K562 (cell line): Measurements from ENCODE around the gene GNAT1. TPM values are rescaled to one million over a fixed set of nuclear protein-coding genes. Genes with fewer than 3 reads are reported as not detected.

Experiments
- ATAC-seq: fragments of 200-7000 bp; cut with Tn5 transposase; 3 replicates; pipeline ENCODE4 v1.9.1; 2020; ENCODE audit warnings: moderate library complexity
- BruUV-seq: library from RNA; stranded (reverse); fragments of 400-500 nt; replicated peaks from 2 replicates; lab custom pipeline; 2021; lab: Mats Ljungman, UMichigan
- CTCF ChIA-PET: fragments of 300-600 bp; formaldehyde crosslinking; extraction: SDS; loops from one replicate; lab custom pipeline; 2021; ENCODE audit warnings: low intra/inter-chr PET ratio; lab: Yijun Ruan, JAX
- POLR2A ChIA-PET: fragments of 300-600, 350-650 bp; sonication (Branson Sonifier 250); formaldehyde crosslinking; extraction: SDS; loops from one replicate; lab custom pipeline; 2021; ENCODE audit warnings: antibody characterized with exemption, inconsistent platforms; lab: Yijun Ruan, JAX
- DNase-seq, 4 experiments: peaks; one replicate each; pipeline versions ENCODE4 v3.0.0 to v3.0.0-alpha.2; 2011 to 2018; ENCODE audit warnings: low spot score in 3 of 4, mixed read lengths in 3 of 4; ENCODE audit errors: extremely low read depth in 1 of 4
- FAIRE-seq: peaks from 2 replicates; lab custom pipeline; 2011; peaks lifted over from hg19 to GRCh38; lab: Jason Lieb, UNC
- H2AFZ ChIP-seq: 2 replicates; pipeline ENCODE4 v1.6.0; 2011; ENCODE audit warnings: low read depth, low read length, control low read depth, inconsistent platforms
- H3K27ac ChIP-seq: fragments of 200-600 bp; 3 replicates; pipeline ENCODE4 v1.8.0; 2011; ENCODE audit warnings: low read depth, mild to moderate bottlenecking, control low read depth, inconsistent platforms, low read length, moderate library complexity, mixed read lengths; ENCODE audit errors: extremely low read depth
- H3K27me3 ChIP-seq, 2 experiments: fragments of 300-600 bp in 1 of 2; 2 replicates in 1 of 2; 3 replicates in 1 of 2; pipeline versions ENCODE4 v1.6.0 to v1.8.0; 2011; ENCODE audit warnings: inconsistent platforms in 2 of 2, low read length in 2 of 2, mild to moderate bottlenecking in 1 of 2, mixed read lengths in 1 of 2, moderate library complexity in 1 of 2; ENCODE audit not compliant: control insufficient read depth in 2 of 2, insufficient read depth in 2 of 2
- H3K36me3 ChIP-seq: fragments of 300-600 bp; 3 replicates; pipeline ENCODE4 v1.8.0; 2011; ENCODE audit warnings: mild to moderate bottlenecking, low read length, inconsistent platforms; ENCODE audit not compliant: control insufficient read depth, insufficient read depth
- H3K4me1 ChIP-seq, 2 experiments: fragments of 200-600 bp in 1 of 2; replicated peaks in 1 of 2; 2 replicates in 1 of 2; 3 replicates in 1 of 2; pipeline versions ENCODE4 v1.5.1 to v1.8.0; 2011; ENCODE audit warnings: inconsistent platforms in 2 of 2, low read length in 2 of 2, mild to moderate bottlenecking in 1 of 2, mixed read lengths in 1 of 2, moderate library complexity in 1 of 2; ENCODE audit not compliant: control insufficient read depth in 2 of 2, insufficient read depth in 2 of 2
- H3K4me2 ChIP-seq: 2 replicates; pipeline ENCODE4 v1.6.1; 2011; ENCODE audit warnings: low read length, control low read depth, inconsistent platforms, mixed read lengths; ENCODE audit not compliant: insufficient read depth
- H3K4me3 ChIP-seq: fragments of 200-600 bp; sonication (generic), shearing (Covaris generic); 2 replicates; pipeline ENCODE4 v1.5.1; 2016; ENCODE audit warnings: control low read depth, inconsistent platforms
- H3K79me2 ChIP-seq: fragments of 200-600 bp; 3 replicates; pipeline ENCODE4 v1.8.0; 2011; ENCODE audit warnings: low read length, inconsistent platforms; ENCODE audit not compliant: control insufficient read depth, insufficient read depth
- H3K9ac ChIP-seq, 2 experiments: 2 replicates each; pipeline versions ENCODE4 v1.6.0 to v1.6.1; 2011; ENCODE audit warnings: low read depth in 2 of 2, low read length in 2 of 2, control low read depth in 1 of 2, inconsistent platforms in 1 of 2, mild to moderate bottlenecking in 1 of 2, mixed read lengths in 1 of 2; ENCODE audit not compliant: insufficient read depth in 1 of 2
- H3K9me1 ChIP-seq: one replicate; pipeline ENCODE4 v1.6.0; 2011; ENCODE audit warnings: inconsistent platforms, mild to moderate bottlenecking, low read length, moderate library complexity; ENCODE audit not compliant: control insufficient read depth, insufficient read depth
- H3K9me3 ChIP-seq: replicated peaks from 2 replicates; pipeline ENCODE4 v1.5.1; 2011; ENCODE audit warnings: low read depth, low read length, inconsistent platforms; ENCODE audit not compliant: control insufficient read depth, insufficient read depth
- H4K20me1 ChIP-seq: replicated peaks from 2 replicates; pipeline ENCODE4 v1.6.1; 2011; ENCODE audit warnings: low read length, inconsistent platforms, mixed read lengths; ENCODE audit not compliant: control insufficient read depth, insufficient read depth
- DIDO1 ChIP-seq: fragments of 450-650 bp; IDR thresholded peaks from 2 replicates; pipeline ENCODE4 v1.6.1; 2016; ENCODE audit warnings: low read depth, missing biosample characterization, missing genetic modification characterization
- DPF2 ChIP-seq: fragments of 450-650 bp; IDR thresholded peaks from 2 replicates; pipeline ENCODE4 v1.6.1; 2016
- EGR1 ChIP-seq: fragments of 450-650 bp; conservative IDR thresholded peaks from 2 replicates; pipeline ENCODE4 v1.6.1; 2017; ENCODE audit warnings: mild to moderate bottlenecking
- GTF3C2 ChIP-seq: IDR thresholded peaks from 3 replicates; pipeline ENCODE4 v1.6.1; 2011; ENCODE audit warnings: borderline replicate concordance, mild to moderate bottlenecking, moderate library complexity; ENCODE audit not compliant: insufficient read length; ENCODE audit errors: extremely low read depth
- MXD1 ChIP-seq: fragments of 250-450 bp; sonication (Bioruptor Pico); IDR thresholded peaks from 2 replicates; pipeline ENCODE4 v1.8.0; 2021; ENCODE audit warnings: borderline replicate concordance, mild to moderate bottlenecking, moderate library complexity; ENCODE audit not compliant: poor library complexity, severe bottlenecking
- NR2F6 ChIP-seq: fragments of 450-650 bp; formaldehyde crosslinking; IDR thresholded peaks from 2 replicates; pipeline ENCODE4 v1.4.0; 2020; ENCODE audit warnings: mild to moderate bottlenecking
- RFX1 ChIP-seq: fragments of 450-650 bp; IDR thresholded peaks from 2 replicates; pipeline ENCODE4 v1.6.1; 2016; ENCODE audit warnings: mild to moderate bottlenecking, moderate library complexity
- SMAD1 ChIP-seq: fragments of 150-350 bp; IDR thresholded peaks from 2 replicates; pipeline ENCODE4 v1.6.1; 2014; ENCODE audit warnings: low read length, low read depth; ENCODE audit not compliant: partially characterized antibody
- SP1 ChIP-seq: sonication (generic); formaldehyde crosslinking; IDR thresholded peaks from 2 replicates; pipeline ENCODE4 v1.8.1; 2022; ENCODE audit warnings: mild to moderate bottlenecking, missing genetic modification reagents
- SRSF3 ChIP-seq: fragments of 200-400 bp; formaldehyde crosslinking; IDR thresholded peaks from 2 replicates; pipeline ENCODE4 v1.6.1; 2016; ENCODE audit warnings: mild to moderate bottlenecking, low read length, moderate library complexity; ENCODE audit not compliant: insufficient read depth
- TEAD4 ChIP-seq, 2 experiments: sonication (generic) in 1 of 2; formaldehyde crosslinking in 1 of 2; IDR thresholded peaks; 2 replicates each; pipeline versions ENCODE4 v1.6.1 to v1.8.0; 2012 to 2022; ENCODE audit warnings: borderline replicate concordance in 1 of 2, inconsistent platforms in 1 of 2, low read length in 1 of 2, mild to moderate bottlenecking in 1 of 2, missing genetic modification reagents in 1 of 2
- ZNF239 ChIP-seq: fragments of 250-450 bp; sonication (Bioruptor Pico); IDR thresholded peaks from 2 replicates; pipeline ENCODE4 v1.4.0; 2020; ENCODE audit warnings: mild to moderate bottlenecking
- ZNF561 ChIP-seq: fragments of 450-650 bp; formaldehyde crosslinking; conservative IDR thresholded peaks from 2 replicates; pipeline ENCODE4 v1.4.0; 2020; ENCODE audit warnings: mild to moderate bottlenecking, moderate library complexity
- ZNF57 ChIP-seq: fragments of 450-650 bp; formaldehyde crosslinking; IDR thresholded peaks from 2 replicates; pipeline ENCODE4 v1.4.0; 2020; ENCODE audit warnings: mild to moderate bottlenecking, moderate library complexity
- WGBS: fragments of 100-300 bp; shearing (Covaris generic); methylation state at CpG from one replicate; pipeline ENCODE4 v1.1.6; 2016; ENCODE audit warnings: low coverage, mixed read lengths; ENCODE audit not compliant: insufficient coverage; ENCODE audit errors: missing lambda C conversion rate; 5-methylcytosine and 5-hydroxymethylcytosine counted together
- in situ Hi-C: fragments of 300-500 bp; cut with MboI; formaldehyde crosslinking; loops from 4 replicates; pipeline ENCODE4 v1.15.0; 2018; ENCODE audit warnings: inconsistent platforms, mixed read lengths
- intact Hi-C: fragments of 100-400 bp; cut with micrococcal nuclease; formaldehyde crosslinking; loops from 2 replicates; pipeline ENCODE4 v1.14.2; 2022
- polyA plus RNA-seq, 8 experiments: library from polyadenylated mRNA; depleted of rRNA in 4 of 8; stranded (reverse) in 5 of 8; unstranded in 3 of 8; fragments of >200 nt; fragmentation: Nextera tagmentation in 2 of 8; fragmentation: Illumina TruSeq in 1 of 8; extraction: Ambion mirVana in 2 of 8; extraction: Trizol in 1 of 8; gene quantifications; 2 replicates each; pipeline versions ENCODE4 v1.2.1 to v1.2.3, GENCODE V29; 2011 to 2014; ENCODE audit warnings: inconsistent platforms in 1 of 8, missing spikeins in 1 of 8
- total RNA-seq, 7 experiments: library from RNA; depleted of rRNA in 6 of 7; stranded (reverse); fragments of >200 nt in 6 of 7; fragmentation: Illumina TruSeq in 2 of 7; extraction: Trizol in 2 of 7; gene quantifications; 2 replicates each; pipeline versions ENCODE4 v1.2.1 to v1.2.3, GENCODE V29; 2011 to 2021; ENCODE audit warnings: low replicate concordance in 1 of 7

Gene GNAT1
- total and polyA plus RNA-seq, 9 of the 15 experiments (the other 6 are each of a cell fraction or from before 2014, with no cell fraction given): not detected

- CTCF ChIA-PET: no interaction called here
- POLR2A ChIA-PET: interaction anchor here (1.1 kb wide), 1 partner anchor 14 kb away, joined by 4 read pairs; no protein-coding TSS in a partner anchor
- ATAC-seq: no peak
These were observed 26.3 kb downstream of the GNAT1 start for GRCh38 chr3:50217681-50218080.

More at GRCh38 chr3:50217681-50218080, 26.3 kb downstream of the GNAT1 start:
- H2AFZ ChIP-seq: no peak overlapping the region
- H3K27ac ChIP-seq: no peak overlapping the region
- BruUV-seq: no TSS peak
- DNase-seq (no peak), FAIRE-seq (no peak)
- H3K27me3 ChIP-seq: peaks cover 3 to 37% of the 10 kb centered on the region in 2 experiments; a peak in 3 of 5 replicates
- intact Hi-C loops (no loop called here), in situ Hi-C loops (no loop called here)
- H3K9me3 ChIP-seq: no peaks in the 10 kb centered on the region
- H3K9ac ChIP-seq: no peak overlapping the region; a peak in 1 of 4 replicates
- H3K36me3 ChIP-seq: no peaks in the 10 kb centered on the region
- H3K4me3 ChIP-seq: no peak overlapping the region
- H3K4me1 ChIP-seq: peaks cover 0 to 5% of the 10 kb centered on the region in 2 experiments; a peak in 2 of 5 replicates
- TF ChIP-seq RFX1 (no peak), TEAD4 (IDR thresholded peaks at IDR 0.05; ENCODE audit: low read length) (no peak), TEAD4 (CRISPR knock-in tag; IDR thresholded peaks at IDR 0.05; ENCODE audit: borderline replicate concordance) (no peak), DIDO1 (no peak), DPF2 (no peak), MXD1 (CRISPR knock-in tag) (no peak), SRSF3 (no peak), ZNF561 (CRISPR knock-in tag) (no peak), ZNF57 (CRISPR knock-in tag) (no peak), GTF3C2 (no peak), SMAD1 (no peak), ZNF239 (CRISPR knock-in tag) (no peak), SP1 (CRISPR knock-in tag) (no peak), EGR1 (no peak), NR2F6 (CRISPR knock-in tag) (no peak)
- TF ChIP-seq, all 486 proteins: peak for 0
- WGBS: 1% methylated on average over 10 of the region's 10 CpGs
- H4K20me1 ChIP-seq: no peaks in the 10 kb centered on the region
- no peak overlapping the region for H3K4me2 ChIP-seq
- H3K9me1 ChIP-seq: no peaks in the 10 kb centered on the region
- H3K79me2 ChIP-seq: no peaks in the 10 kb centered on the region
